ENCODE results near the gene ADM5. TPM values are rescaled to one million over a fixed set of nuclear protein-coding genes. Genes with fewer than 3 reads are reported as not detected.

Gene ADM5
- total RNA-seq, 1 donor from 2014 or later = 2.1 TPM

GRCh38 chr19:49700563-49700962 is 11.2 kb downstream of the ADM5 start:
- Histone ChIP-seq H3K4me1 (no peaks in the 10 kb centered on the region), H3K27me3 (ENCODE audit: low read depth) (peaks cover 9% of the 10 kb centered on the region), H3K4me3 (no peak overlapping the region), H3K36me3 (no peaks in the 10 kb centered on the region), H3K27ac (no peak overlapping the region), H3K9me3 (no peaks in the 10 kb centered on the region)
- DNase-seq (no peak), ATAC-seq (peak in 1 of 2 donors; percentile 9)
- intact Hi-C loops (cut with DNase I) = no loop called here
- TF ChIP-seq CTCF (IDR thresholded peaks at IDR 0.05) = no peak

GRCh38 chr19:49701271-49701786 is 11.9 kb downstream of the ADM5 start:
- no peak overlapping the region for H3K27ac ChIP-seq
- H3K27me3 ChIP-seq (ENCODE audit: low read depth) = peaks cover 9% of the 10 kb centered on the region
- DNase-seq (no peak), ATAC-seq (peak in 1 of 2 donors; percentile 24)
- H3K36me3 ChIP-seq = no peaks in the 10 kb centered on the region
- no peaks in the 10 kb centered on the region for H3K9me3 ChIP-seq
- intact Hi-C loops (cut with DNase I) = no loop called here
- TF ChIP-seq CTCF (IDR thresholded peaks at IDR 0.05) = no peak
- no peak overlapping the region for H3K4me3 ChIP-seq
- no peaks in the 10 kb centered on the region for H3K4me1 ChIP-seq

- H3K4me3 ChIP-seq = no peak overlapping the region
- no peaks in the 10 kb centered on the region for H3K36me3 ChIP-seq
- no peaks in the 10 kb centered on the region for H3K9me3 ChIP-seq
- H3K4me1 ChIP-seq = no peaks in the 10 kb centered on the region
- no peak for TF ChIP-seq CTCF (IDR thresholded peaks at IDR 0.05)
- ATAC-seq (no peak), DNase-seq (no peak)
- no peak overlapping the region for H3K27ac ChIP-seq
- intact Hi-C loops (cut with DNase I) = no loop called here
- peaks cover 5% of the 10 kb centered on the region for H3K27me3 ChIP-seq (ENCODE audit: low read depth)
These were observed 15.7 kb downstream of the ADM5 start for GRCh38 chr19:49704888-49705642.

DNA sequence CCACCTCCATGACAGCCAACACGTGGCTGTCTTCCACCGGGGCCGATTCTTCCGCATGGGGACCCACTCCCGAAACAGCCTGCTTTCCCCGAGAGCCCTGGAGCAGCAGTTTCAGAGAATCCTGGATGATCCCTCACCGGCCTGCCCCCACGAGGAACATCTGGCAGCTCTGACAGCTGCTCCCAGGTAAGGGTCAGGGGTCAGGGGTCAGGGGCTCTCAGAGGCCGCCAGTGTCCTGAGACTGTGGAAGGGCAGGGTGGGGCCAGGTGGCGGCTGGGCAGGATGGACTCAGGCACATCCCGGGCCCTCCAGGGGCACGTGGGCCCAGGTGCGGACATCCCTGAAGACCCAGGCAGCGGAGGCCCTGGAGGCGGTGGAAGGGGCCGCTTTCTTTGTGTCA is 16.5 kb downstream of the ADM5 start:
- Histone ChIP-seq H3K4me1 (no peaks in the 10 kb centered on the region), H3K9me3 (no peaks in the 10 kb centered on the region), H3K27ac (no peak overlapping the region), H3K4me3 (no peak overlapping the region), H3K27me3 (ENCODE audit: low read depth) (peaks cover 5% of the 10 kb centered on the region), H3K36me3 (no peaks in the 10 kb centered on the region)
- intact Hi-C loops (cut with DNase I) = no loop called here
- DNase-seq (no peak), ATAC-seq (peak in 1 of 2 donors; percentile 29)
- TF ChIP-seq CTCF (IDR thresholded peaks at IDR 0.05) = no peak

GRCh38 chr19:49710372-49710951 is 21.1 kb downstream of the ADM5 start:
- no peak for TF ChIP-seq CTCF (IDR thresholded peaks at IDR 0.05)
- Histone ChIP-seq H3K27ac (no peak overlapping the region), H3K9me3 (no peaks in the 10 kb centered on the region), H3K27me3 (ENCODE audit: low read depth) (no peaks in the 10 kb centered on the region), H3K36me3 (no peaks in the 10 kb centered on the region), H3K4me1 (no peaks in the 10 kb centered on the region), H3K4me3 (no peak overlapping the region)
- DNase-seq = no peak
- no peak for ATAC-seq
- intact Hi-C loops (cut with DNase I) = no loop called here
